ENCODE results near the gene AGRN. TPM values are rescaled to one million over a fixed set of nuclear protein-coding genes. Genes with fewer than 3 reads are reported as not detected.

AGRN gene
- total RNA-seq, 1 experiment from 2014 or later = 175 TPM

GRCh38 chr1:1048765-1049164 is 28.8 kb downstream of the AGRN start:
- Histone ChIP-seq H3K4me1 (ENCODE audit: insufficient read depth, low read length) (no peaks in the 10 kb centered on the region), H4K91ac (ENCODE audit: insufficient read length, low read depth, low read length) (no peak overlapping the region), H3K4me2 (ENCODE audit: insufficient read depth, insufficient read length, low read length) (no peak overlapping the region), H3K56ac (ENCODE audit: insufficient read length, low read depth, low read length) (no peak overlapping the region), H3K79me1 (ENCODE audit: insufficient read depth, low read depth, low read length, poor library complexity, severe bottlenecking) (no peaks in the 10 kb centered on the region), H3K27me3 (ENCODE audit: insufficient read depth, low read length) (no peaks in the 10 kb centered on the region; the same call in 1 of the 2 replicates), H2AFZ (ENCODE audit: low read length) (no peak overlapping the region), H3K9ac (ENCODE audit: extremely low read depth, insufficient read length, low read length) (no peak overlapping the region), H2BK15ac (ENCODE audit: low read depth, low read length) (no peak overlapping the region), H3K27ac (ENCODE audit: insufficient read length, low read depth, low read length) (no peak overlapping the region), H3T11ph (ENCODE audit: low read length) (no peak overlapping the region), H2BK20ac (ENCODE audit: low read depth, low read length, poor library complexity, severe bottlenecking) (no peak overlapping the region), H2AK5ac (ENCODE audit: insufficient read length, low read length) (no peak overlapping the region), H4K20me1 (ENCODE audit: control insufficient read depth, insufficient read depth, insufficient read length) (peaks cover 3% of the 10 kb centered on the region), H2BK12ac (ENCODE audit: insufficient read length, low read depth, low read length) (no peak overlapping the region), H2BK5ac (ENCODE audit: insufficient read length, low read length) (no peak overlapping the region), H3K79me2 (ENCODE audit: insufficient read depth, low read length) (no peaks in the 10 kb centered on the region; the same call in 1 of the 2 replicates), H3K9me3 (ENCODE audit: control insufficient read depth, low read depth, low read length) (no peaks in the 10 kb centered on the region), H3K18ac (ENCODE audit: insufficient read length, low read depth, low read length) (no peak overlapping the region), H4K5ac (ENCODE audit: insufficient read length, low read depth, low read length) (no peak overlapping the region), H3K14ac (ENCODE audit: insufficient read depth, low read length) (no peak overlapping the region), H2BK120ac (ENCODE audit: low read depth, low read length, poor library complexity, severe bottlenecking) (no peak overlapping the region), H4K8ac (replicated peaks; ENCODE audit: insufficient read length, low read depth, low read length) (no peak overlapping the region), H3K23ac (ENCODE audit: insufficient read length, low read depth, low read length) (no peak overlapping the region), H3K4ac (ENCODE audit: low read depth, low read length) (no peak overlapping the region), H3K23me2 (ENCODE audit: insufficient read length, low read depth, low read length, poor library complexity, severe bottlenecking) (no peaks in the 10 kb centered on the region)
- Mint-ChIP-seq H3K27ac (no peak overlapping the region), H3K4me1 (no peaks in the 10 kb centered on the region; a peak in 1 of 4 replicates), H3K4me3 (no peak overlapping the region), H3K36me3 (ENCODE audit: insufficient read depth in 1 of 3, low read depth in 3 of 3) (peaks cover 18 to 56% (median 55%) of the 10 kb centered on the region in 3 experiments), H3K9me3 (no peaks in the 10 kb centered on the region; a peak in 1 of 5 replicates), H3K27me3 (ENCODE audit: low read depth) (no peaks in the 10 kb centered on the region)
- TF ChIP-seq, protein P1, sequence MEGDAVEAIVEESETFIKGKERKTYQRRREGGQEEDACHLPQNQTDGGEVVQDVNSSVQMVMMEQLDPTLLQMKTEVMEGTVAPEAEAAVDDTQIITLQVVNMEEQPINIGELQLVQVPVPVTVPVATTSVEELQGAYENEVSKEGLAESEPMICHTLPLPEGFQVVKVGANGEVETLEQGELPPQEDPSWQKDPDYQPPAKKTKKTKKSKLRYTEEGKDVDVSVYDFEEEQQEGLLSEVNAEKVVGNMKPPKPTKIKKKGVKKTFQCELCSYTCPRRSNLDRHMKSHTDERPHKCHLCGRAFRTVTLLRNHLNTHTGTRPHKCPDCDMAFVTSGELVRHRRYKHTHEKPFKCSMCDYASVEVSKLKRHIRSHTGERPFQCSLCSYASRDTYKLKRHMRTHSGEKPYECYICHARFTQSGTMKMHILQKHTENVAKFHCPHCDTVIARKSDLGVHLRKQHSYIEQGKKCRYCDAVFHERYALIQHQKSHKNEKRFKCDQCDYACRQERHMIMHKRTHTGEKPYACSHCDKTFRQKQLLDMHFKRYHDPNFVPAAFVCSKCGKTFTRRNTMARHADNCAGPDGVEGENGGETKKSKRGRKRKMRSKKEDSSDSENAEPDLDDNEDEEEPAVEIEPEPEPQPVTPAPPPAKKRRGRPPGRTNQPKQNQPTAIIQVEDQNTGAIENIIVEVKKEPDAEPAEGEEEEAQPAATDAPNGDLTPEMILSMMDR (conservative IDR thresholded peaks at IDR 0.05) = no peak
- no peak for DNase-seq
- WGBS (ENCODE audit: extremely low coverage, insufficient read length, low lambda C conversion rate) = no CpG with 5 or more reads among the region's 28 CpGs

All from H9 (cell line).